ENCODE results near the gene SELL. TPM values are rescaled to one million over a fixed set of nuclear protein-coding genes. Genes with fewer than 3 reads are reported as not detected.

SELL gene
- total RNA-seq, 4 donors from 2014 or later = 2.1 to 8.2 TPM; not detected in 2

GRCh38 chr1:169699707-169700106, 11.7 kb downstream of the SELL start:
- TF ChIP-seq POLR2A (IDR thresholded peaks at IDR 0.05) (no peak), POLR2AphosphoS5 (IDR thresholded peaks at IDR 0.05) (no peak), EP300 (IDR thresholded peaks at IDR 0.05) (no peak)
- TF ChIP-seq, protein P1, sequence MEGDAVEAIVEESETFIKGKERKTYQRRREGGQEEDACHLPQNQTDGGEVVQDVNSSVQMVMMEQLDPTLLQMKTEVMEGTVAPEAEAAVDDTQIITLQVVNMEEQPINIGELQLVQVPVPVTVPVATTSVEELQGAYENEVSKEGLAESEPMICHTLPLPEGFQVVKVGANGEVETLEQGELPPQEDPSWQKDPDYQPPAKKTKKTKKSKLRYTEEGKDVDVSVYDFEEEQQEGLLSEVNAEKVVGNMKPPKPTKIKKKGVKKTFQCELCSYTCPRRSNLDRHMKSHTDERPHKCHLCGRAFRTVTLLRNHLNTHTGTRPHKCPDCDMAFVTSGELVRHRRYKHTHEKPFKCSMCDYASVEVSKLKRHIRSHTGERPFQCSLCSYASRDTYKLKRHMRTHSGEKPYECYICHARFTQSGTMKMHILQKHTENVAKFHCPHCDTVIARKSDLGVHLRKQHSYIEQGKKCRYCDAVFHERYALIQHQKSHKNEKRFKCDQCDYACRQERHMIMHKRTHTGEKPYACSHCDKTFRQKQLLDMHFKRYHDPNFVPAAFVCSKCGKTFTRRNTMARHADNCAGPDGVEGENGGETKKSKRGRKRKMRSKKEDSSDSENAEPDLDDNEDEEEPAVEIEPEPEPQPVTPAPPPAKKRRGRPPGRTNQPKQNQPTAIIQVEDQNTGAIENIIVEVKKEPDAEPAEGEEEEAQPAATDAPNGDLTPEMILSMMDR (IDR thresholded peaks at IDR 0.05) = no peak
- no peaks in the 10 kb centered on the region for H3K36me3 ChIP-seq
- no peak for ATAC-seq
- 56 to 70% methylated on average over 3 of the region's 3 CpGs for WGBS, 2 donors (ENCODE audit: low coverage in 1 of 2)
- no peaks in the 10 kb centered on the region for H3K27me3 ChIP-seq
- H3K9me3 ChIP-seq = no peaks in the 10 kb centered on the region
- no peaks in the 10 kb centered on the region for H3K4me1 ChIP-seq
- no peak overlapping the region for H3K4me3 ChIP-seq
- H3K27ac ChIP-seq = no peak overlapping the region

- Histone ChIP-seq H3K36me3 (no peaks in the 10 kb centered on the region), H3K27ac (no peak overlapping the region), H3K9me3 (no peaks in the 10 kb centered on the region), H3K4me1 (no peaks in the 10 kb centered on the region), H3K27me3 (no peaks in the 10 kb centered on the region), H3K4me3 (no peak overlapping the region)
- WGBS, 2 donors (ENCODE audit: low coverage in 1 of 2) = 55 to 64% methylated on average over 2 to 3 of the region's 3 CpGs
- TF ChIP-seq, protein P1 (IDR thresholded peaks at IDR 0.05) = no peak
- TF ChIP-seq POLR2A (IDR thresholded peaks at IDR 0.05) = no peak
- no peak for TF ChIP-seq EP300 (IDR thresholded peaks at IDR 0.05)
- no peak for TF ChIP-seq POLR2AphosphoS5 (IDR thresholded peaks at IDR 0.05)
- no peak for ATAC-seq
These were observed 12.4 kb downstream of the SELL start for GRCh38 chr1:169698976-169699375.

DNA sequence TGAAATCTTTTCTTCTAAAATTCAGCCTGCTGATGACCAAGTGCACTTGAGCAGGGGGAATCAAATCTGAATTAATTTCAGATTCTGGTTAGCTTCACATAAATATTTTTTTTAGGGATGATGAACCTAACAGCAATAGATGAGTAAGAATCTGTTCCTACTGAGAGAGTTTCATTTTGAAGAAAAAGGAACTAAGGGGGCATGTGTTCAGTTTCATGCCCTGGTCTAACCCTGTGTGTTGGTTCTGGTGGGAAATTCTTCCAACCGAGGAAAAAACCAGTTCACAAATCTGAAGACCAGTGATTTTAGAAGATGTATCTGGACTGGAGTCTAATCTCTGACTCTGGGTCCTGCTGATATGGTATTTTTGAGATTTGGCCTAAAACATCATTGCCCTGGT, 13.7 kb downstream of the SELL start:
- no peak for TF ChIP-seq EP300 (IDR thresholded peaks at IDR 0.05)
- TF ChIP-seq, protein P1 (IDR thresholded peaks at IDR 0.05) = no peak
- TF ChIP-seq POLR2AphosphoS5 (IDR thresholded peaks at IDR 0.05) = no peak
- TF ChIP-seq POLR2A (IDR thresholded peaks at IDR 0.05) = no peak
- Histone ChIP-seq H3K27me3 (no peaks in the 10 kb centered on the region), H3K27ac (no peak overlapping the region), H3K36me3 (no peaks in the 10 kb centered on the region), H3K9me3 (no peaks in the 10 kb centered on the region), H3K4me3 (no peak overlapping the region), H3K4me1 (no peaks in the 10 kb centered on the region)
- no peak for ATAC-seq
- WGBS, 2 donors (ENCODE audit: low coverage in 1 of 2) = 29 to 33% methylated on average over 1 of the region's 1 CpG

DNA sequence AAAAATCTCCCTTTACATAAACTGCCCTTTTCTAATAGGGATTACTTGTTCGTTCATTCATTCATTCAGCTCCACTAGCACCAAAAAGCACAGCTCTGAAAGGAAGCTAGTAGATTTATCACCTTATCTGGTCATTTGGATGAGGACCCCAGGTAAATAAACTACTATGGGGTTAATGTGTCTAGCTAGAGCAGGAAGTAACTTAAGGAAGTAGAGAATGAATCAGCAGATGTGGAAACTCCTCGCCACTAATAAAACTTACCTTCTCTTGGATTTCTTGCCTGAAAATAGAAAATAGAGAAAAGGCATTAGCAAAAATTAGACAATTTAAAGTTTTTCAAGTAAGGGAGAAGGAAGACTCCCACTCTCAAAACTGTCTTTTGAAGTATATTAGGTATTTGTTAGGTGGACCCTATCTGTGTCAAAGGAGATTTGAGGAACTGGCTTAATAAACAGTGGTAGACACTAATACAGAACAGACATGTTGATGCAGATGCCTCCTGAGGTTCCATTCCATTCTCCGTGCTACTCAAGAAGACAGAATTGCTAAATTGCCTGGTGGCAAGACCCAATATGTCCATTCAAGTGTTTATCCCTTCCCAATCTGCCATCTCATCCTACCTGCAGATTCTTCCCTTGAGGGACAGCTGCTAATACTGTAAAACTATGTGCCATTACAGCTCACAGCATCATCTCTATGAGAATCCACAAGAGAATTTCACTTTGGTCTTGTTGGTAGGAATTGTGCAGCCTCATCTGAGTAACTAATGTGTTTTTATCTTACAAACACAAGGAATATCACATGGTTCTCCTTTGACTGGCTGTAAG, 14.9 kb downstream of the SELL start:
- WGBS, 2 donors (ENCODE audit: low coverage in 1 of 2) = 57 to 73% methylated on average over 2 to 3 of the region's 3 CpGs
- no peak for TF ChIP-seq POLR2AphosphoS5 (IDR thresholded peaks at IDR 0.05)
- TF ChIP-seq, protein P1 (IDR thresholded peaks at IDR 0.05) = no peak
- no peak for TF ChIP-seq EP300 (IDR thresholded peaks at IDR 0.05)
- no peak for TF ChIP-seq POLR2A (IDR thresholded peaks at IDR 0.05)
- no peaks in the 10 kb centered on the region for H3K4me1 ChIP-seq
- H3K9me3 ChIP-seq = no peaks in the 10 kb centered on the region
- no peak overlapping the region for H3K4me3 ChIP-seq
- H3K27ac ChIP-seq = no peak overlapping the region
- no peak for ATAC-seq
- no peaks in the 10 kb centered on the region for H3K27me3 ChIP-seq
- H3K36me3 ChIP-seq = no peaks in the 10 kb centered on the region
